Nephron progenitor cell (in vitro differentiated cells): ENCODE results near the gene IPO4.

ENCODE experiments used
- DNase-seq: peaks from one replicate; pipeline ENCODE4 v3.0.0; 2021
- H3K27ac Mint-ChIP-seq: 2 replicates; pipeline ENCODE4 v1.8.0; 2021; ENCODE audit warnings: mild to moderate bottlenecking, moderate library complexity, mixed read lengths
- H3K27me3 Mint-ChIP-seq: 2 replicates; pipeline ENCODE4 v1.8.0; 2021; ENCODE audit warnings: mild to moderate bottlenecking, low read depth, mixed read lengths; ENCODE audit not compliant: poor library complexity
- H3K36me3 Mint-ChIP-seq: 2 replicates; pipeline ENCODE4 v1.8.0; 2021; ENCODE audit warnings: low read depth, mixed read lengths
- H3K4me1 Mint-ChIP-seq: 2 replicates; pipeline ENCODE4 v1.8.0; 2021; ENCODE audit warnings: mixed read lengths
- H3K4me3 Mint-ChIP-seq: 2 replicates; pipeline ENCODE4 v1.8.0; 2021; ENCODE audit warnings: mild to moderate bottlenecking, moderate library complexity, mixed read lengths
- H3K9me3 Mint-ChIP-seq: 2 replicates; pipeline ENCODE4 v1.8.0; 2021; ENCODE audit warnings: mild to moderate bottlenecking, moderate library complexity, mixed read lengths
- CTCF ChIP-seq: fragments of 200-600 bp; sonication (generic); IDR thresholded peaks from 2 replicates; pipeline ENCODE4 v1.5.0; 2021; ENCODE audit warnings: antibody characterized with exemption

The IPO4 gene

GRCh38 chr14:24177891-24178290, 10.7 kb downstream of the IPO4 start:
- Mint-ChIP-seq H3K4me1 (peaks cover 28% of the 10 kb centered on the region), H3K27me3 (peaks cover 1% of the 10 kb centered on the region), H3K4me3 (no peak overlapping the region), H3K9me3 (no peaks in the 10 kb centered on the region), H3K36me3 (peaks cover 41% of the 10 kb centered on the region), H3K27ac (peak overlapping the region; percentile 82)
- DNase-seq: no peak
- TF ChIP-seq CTCF: no peak

- H3K4me1 Mint-ChIP-seq: peaks cover 31% of the 10 kb centered on the region
- no peaks in the 10 kb centered on the region for H3K9me3 Mint-ChIP-seq
- H3K4me3 Mint-ChIP-seq: no peak overlapping the region
- DNase-seq: no peak
- peaks cover 5% of the 10 kb centered on the region for H3K27me3 Mint-ChIP-seq
- H3K36me3 Mint-ChIP-seq: peaks cover 42% of the 10 kb centered on the region
- H3K27ac Mint-ChIP-seq: peak overlapping the region; percentile 90
- TF ChIP-seq CTCF: no peak
Measured at GRCh38 chr14:24177041-24177825, 11.4 kb downstream of the IPO4 start.

GRCh38 chr14:24176599-24176998, 12.0 kb downstream of the IPO4 start:
- no peak for TF ChIP-seq CTCF
- peaks cover 35% of the 10 kb centered on the region for H3K4me1 Mint-ChIP-seq
- H3K27me3 Mint-ChIP-seq: peaks cover 7% of the 10 kb centered on the region
- no peak overlapping the region for H3K4me3 Mint-ChIP-seq
- no peaks in the 10 kb centered on the region for H3K9me3 Mint-ChIP-seq
- DNase-seq: no peak
- H3K27ac Mint-ChIP-seq: peak overlapping the region; percentile 90
- peaks cover 42% of the 10 kb centered on the region for H3K36me3 Mint-ChIP-seq

GRCh38 chr14:24172871-24173281, 15.7 kb downstream of the IPO4 start:
- peaks cover 39% of the 10 kb centered on the region for H3K4me1 Mint-ChIP-seq
- peaks cover 14% of the 10 kb centered on the region for H3K27me3 Mint-ChIP-seq
- H3K4me3 Mint-ChIP-seq: peak overlapping the region; percentile 84
- no peak for TF ChIP-seq CTCF
- H3K27ac Mint-ChIP-seq: no peak overlapping the region
- no peaks in the 10 kb centered on the region for H3K9me3 Mint-ChIP-seq
- H3K36me3 Mint-ChIP-seq: peaks cover 39% of the 10 kb centered on the region
- no peak for DNase-seq

GRCh38 chr14:24172261-24172860, 16.3 kb downstream of the IPO4 start:
- Mint-ChIP-seq H3K4me3 (peak overlapping the region; percentile 84), H3K9me3 (no peaks in the 10 kb centered on the region), H3K27me3 (peaks cover 14% of the 10 kb centered on the region), H3K36me3 (peaks cover 41% of the 10 kb centered on the region), H3K27ac (no peak overlapping the region), H3K4me1 (peaks cover 39% of the 10 kb centered on the region)
- TF ChIP-seq CTCF: no peak
- DNase-seq: no peak
